Activated CD4-positive, alpha-beta T cell treated with anti-CD3 and anti-CD28 coated beads for 24 hours (primary cell): ENCODE data around the gene ARMC10.
"Not testable (repeated sequence)": the region's sequence is repeated elsewhere in the genome, so short reads cannot be mapped to it uniquely, and the experiment has no call there.

ENCODE experiments used
- DNase-seq, 2 donors: peaks; one replicate each; pipeline ENCODE4 v3.0.0-alpha.2; 2020; ENCODE audit warnings: low read depth in 2 of 2

The ARMC10 gene

GRCh38 chr7:103074519-103075336, at the start of gene ARMC10, which contains the start of gene FBXL13:
Gene ARMC10, plus strand, starts transcription at chr7:103075140. Its CDS starts 133 bp downstream, at chr7:103075273.
Gene FBXL13, minus strand, starts transcription at chr7:103074796.
- DNase-seq: peak; percentile 82

GRCh38 chr7:103025341-103025740, 49.6 kb upstream of the ARMC10 start:
- DNase-seq: no peak

GRCh38 chr7:103031024-103031423, 43.9 kb upstream of the ARMC10 start:
- no peak for DNase-seq

GRCh38 chr7:103031781-103032180, 43.2 kb upstream of the ARMC10 start:
- DNase-seq: no peak

- not testable (repeated sequence) for DNase-seq
These were observed 40.6 kb upstream of the ARMC10 start for GRCh38 chr7:103034318-103034717.

GRCh38 chr7:103037476-103037822, 37.5 kb upstream of the ARMC10 start:
- DNase-seq: no peak

- DNase-seq: not testable (repeated sequence)
These were observed 36.9 kb upstream of the ARMC10 start for GRCh38 chr7:103037823-103038739.

- not testable (repeated sequence) for DNase-seq
These were observed 33.1 kb upstream of the ARMC10 start for GRCh38 chr7:103041815-103042214.

GRCh38 chr7:103048833-103049232, 26.1 kb upstream of the ARMC10 start:
- DNase-seq: no peak

- no peak for DNase-seq
These were observed 23.4 kb upstream of the ARMC10 start for GRCh38 chr7:103051519-103051918.

- not testable (repeated sequence) for DNase-seq
These were observed 18.9 kb upstream of the ARMC10 start for GRCh38 chr7:103056006-103056405.

GRCh38 chr7:103058122-103058521, 16.8 kb upstream of the ARMC10 start:
- no peak for DNase-seq

- no peak for DNase-seq
These were observed 15.5 kb upstream of the ARMC10 start for GRCh38 chr7:103059471-103059870.

- no peak for DNase-seq
These were observed 11.0 kb upstream of the ARMC10 start for GRCh38 chr7:103063895-103064294.

GRCh38 chr7:103065667-103066066, 9.3 kb upstream of the ARMC10 start:
- peak in 1 of 2 donors; percentile 32 for DNase-seq

GRCh38 chr7:103068414-103069403, 6.2 kb upstream of the ARMC10 start:
- no peak for DNase-seq

- DNase-seq: no peak
These were observed 3.9 kb upstream of the ARMC10 start for GRCh38 chr7:103071000-103071399.

GRCh38 chr7:103073989-103074518, 886 bp upstream of the ARMC10 start:
- DNase-seq: no peak

GRCh38 chr7:103075337-103075918, 488 bp downstream of the ARMC10 start:
- DNase-seq: peak; percentile 53 to 70

- no peak for DNase-seq
These were observed 1.8 kb downstream of the ARMC10 start for GRCh38 chr7:103076764-103077163.

GRCh38 chr7:103077318-103077717, 2.4 kb downstream of the ARMC10 start:
- DNase-seq: no peak
